DND-41 (cell line): ENCODE measurements around the gene JADE1.

ENCODE experiments used
- ATAC-seq: fragments of 200-7000 bp; cut with Tn5 transposase; 3 replicates; pipeline ENCODE4 v1.9.1; 2021; ENCODE audit warnings: low read depth; ENCODE audit not compliant: insufficient read depth
- DNase-seq: peaks from one replicate; pipeline ENCODE4 v3.0.0-alpha.2; 2020
- H2AFZ ChIP-seq: 2 replicates; pipeline ENCODE4 v1.6.0; 2012; ENCODE audit warnings: low read depth, low read length
- H3K27ac ChIP-seq: 2 replicates; pipeline ENCODE4 v1.5.1; 2012; ENCODE audit warnings: low read length, inconsistent platforms
- H3K27me3 ChIP-seq: fragments of 200-600 bp; sonication (generic); 2 replicates; pipeline ENCODE4 v1.6.0; 2012; ENCODE audit warnings: low read length, mild to moderate bottlenecking, inconsistent platforms; ENCODE audit not compliant: insufficient read depth, poor library complexity
- H3K36me3 ChIP-seq: 2 replicates; pipeline ENCODE4 v1.5.1; 2012; ENCODE audit warnings: low read length, inconsistent platforms; ENCODE audit not compliant: insufficient read depth
- H3K4me1 ChIP-seq: 2 replicates; pipeline ENCODE4 v1.5.1; 2012; ENCODE audit warnings: mild to moderate bottlenecking, low read length; ENCODE audit not compliant: insufficient read depth
- H3K4me2 ChIP-seq: 2 replicates; pipeline ENCODE4 v1.6.0; 2012; ENCODE audit warnings: mild to moderate bottlenecking, moderate library complexity, low read length, inconsistent platforms; ENCODE audit not compliant: insufficient read depth
- H3K4me3 ChIP-seq, 2 experiments: fragments of 200-600 bp in 1 of 2; shearing (Covaris generic) in 1 of 2; 2 replicates each; pipeline ENCODE4 v1.5.1; 2012 to 2016; ENCODE audit warnings: inconsistent platforms in 2 of 2, low read length in 2 of 2, mild to moderate bottlenecking in 2 of 2, low read depth in 1 of 2, moderate library complexity in 1 of 2
- H3K79me2 ChIP-seq: 2 replicates; pipeline ENCODE4 v1.6.0; 2012; ENCODE audit warnings: low read length, inconsistent platforms; ENCODE audit not compliant: insufficient read depth
- H3K9ac ChIP-seq: 2 replicates; pipeline ENCODE4 v1.6.0; 2012; ENCODE audit warnings: low read depth, mild to moderate bottlenecking, inconsistent platforms, low read length, moderate library complexity
- H3K9me3 ChIP-seq: 2 replicates; pipeline ENCODE4 v1.5.1; 2012; ENCODE audit warnings: low read length, moderate library complexity, mild to moderate bottlenecking, inconsistent platforms; ENCODE audit not compliant: insufficient read depth, severe bottlenecking
- H4K20me1 ChIP-seq: 2 replicates; pipeline ENCODE4 v1.6.0; 2012; ENCODE audit warnings: low read length; ENCODE audit not compliant: insufficient read depth
- CTCF ChIP-seq: IDR thresholded peaks from 2 replicates; pipeline ENCODE4 v1.5.1; 2012; ENCODE audit warnings: borderline replicate concordance, low read length, moderate library complexity, mild to moderate bottlenecking; ENCODE audit not compliant: poor library complexity, severe bottlenecking; ENCODE audit errors: extremely low read depth
- EZH2 ChIP-seq: IDR thresholded peaks from 3 replicates; pipeline ENCODE4 v1.6.1; 2012; ENCODE audit warnings: borderline replicate concordance, low read depth, mild to moderate bottlenecking, moderate library complexity, low read length, inconsistent platforms; ENCODE audit not compliant: severe bottlenecking

JADE1 gene

GRCh38 chr4:128858879-128859671 is 49.6 kb downstream of the JADE1 start:
- no peak overlapping the region for H3K27ac ChIP-seq
- peaks cover 10% of the 10 kb centered on the region for H3K4me1 ChIP-seq
- no peak overlapping the region for H2AFZ ChIP-seq
- H3K9me3 ChIP-seq, result no peaks in the 10 kb centered on the region
- no peak overlapping the region for H3K9ac ChIP-seq
- H4K20me1 ChIP-seq, result peaks cover 45% of the 10 kb centered on the region
- no peak overlapping the region for H3K4me2 ChIP-seq
- ATAC-seq (no peak), DNase-seq (no peak)
- no peak for TF ChIP-seq EZH2
- TF ChIP-seq CTCF, result no peak
- peaks cover 98% of the 10 kb centered on the region for H3K36me3 ChIP-seq
- H3K4me3 ChIP-seq, result no peak overlapping the region
- no peaks in the 10 kb centered on the region for H3K27me3 ChIP-seq
- H3K79me2 ChIP-seq, result peaks cover 30% of the 10 kb centered on the region

- peaks cover 45% of the 10 kb centered on the region for H4K20me1 ChIP-seq
- H3K4me1 ChIP-seq, result peaks cover under 1% of the 10 kb centered on the region; the same call in 1 of the 2 replicates
- peaks cover 99% of the 10 kb centered on the region for H3K36me3 ChIP-seq
- H2AFZ ChIP-seq, result no peak overlapping the region
- no peaks in the 10 kb centered on the region for H3K27me3 ChIP-seq
- no peak overlapping the region for H3K4me2 ChIP-seq
- no peak overlapping the region for H3K27ac ChIP-seq
- no peak for TF ChIP-seq CTCF
- no peak for TF ChIP-seq EZH2
- peaks cover 24% of the 10 kb centered on the region for H3K79me2 ChIP-seq
- no peak for DNase-seq
- no peak overlapping the region for H3K4me3 ChIP-seq
- no peaks in the 10 kb centered on the region for H3K9me3 ChIP-seq
- no peak for ATAC-seq
- H3K9ac ChIP-seq, result no peak overlapping the region
Measured at GRCh38 chr4:128859887-128860677, 50.6 kb downstream of the JADE1 start.

GRCh38 chr4:128861856-128862518 is 52.5 kb downstream of the JADE1 start:
- no peak for TF ChIP-seq EZH2
- TF ChIP-seq CTCF, result no peak
- no peaks in the 10 kb centered on the region for H3K4me1 ChIP-seq
- H3K4me3 ChIP-seq, result no peak overlapping the region
- H2AFZ ChIP-seq, result no peak overlapping the region
- peaks cover 43% of the 10 kb centered on the region for H4K20me1 ChIP-seq
- no peaks in the 10 kb centered on the region for H3K27me3 ChIP-seq
- DNase-seq (no peak), ATAC-seq (no peak)
- H3K79me2 ChIP-seq, result peaks cover 9% of the 10 kb centered on the region; the same call in 1 of the 2 replicates
- peaks cover 99% of the 10 kb centered on the region for H3K36me3 ChIP-seq
- no peaks in the 10 kb centered on the region for H3K9me3 ChIP-seq
- no peak overlapping the region for H3K27ac ChIP-seq
- no peak overlapping the region for H3K9ac ChIP-seq
- H3K4me2 ChIP-seq, result no peak overlapping the region
